ENCODE results near the gene LYRM4. TPM values are rescaled to one million over a fixed set of nuclear protein-coding genes. Genes with fewer than 3 reads are reported as not detected.

The LYRM4 gene
- polyA plus RNA-seq, 2 of the 4 experiments (the other 2 are of a cell fraction): 25.6 to 43.3 TPM

- ATAC-seq: no peak
- H3K4me3 ChIP-seq: no peak overlapping the region
- H3K9me3 ChIP-seq: no peaks in the 10 kb centered on the region
- ChIA-PET CTCF (no interaction called here), POLR2A (no interaction called here)
- H3K27ac ChIP-seq: no peak overlapping the region
- TF ChIP-seq FOSB (CRISPR knock-in tag; IDR thresholded peaks at IDR 0.05) (no peak), KDM1A (IDR thresholded peaks at IDR 0.05; ENCODE audit: low read depth) (no peak), RFX5 (IDR thresholded peaks at IDR 0.05) (no peak), ESRRA (IDR thresholded peaks at IDR 0.05; ENCODE audit: borderline replicate concordance, low read length) (no peak)
- no peaks in the 10 kb centered on the region for H3K4me1 ChIP-seq
- no peak overlapping the region for H3K4me2 ChIP-seq
- WGBS (ENCODE audit: missing lambda C conversion rate): 92% methylated on average over 3 of the region's 3 CpGs
- FAIRE-seq: no peak
- no peak for DNase-seq (ENCODE audit: low read depth in 1 of 2, low spot score in 1 of 2)
Measured at GRCh38 chr6:5274231-5274630, 13.5 kb upstream of the LYRM4 start.

GRCh38 chr6:5271926-5272325 is 11.2 kb upstream of the LYRM4 start:
- WGBS (ENCODE audit: missing lambda C conversion rate): 94% methylated on average over 6 of the region's 6 CpGs
- Histone ChIP-seq H3K27ac (no peak overlapping the region), H3K4me2 (no peak overlapping the region), H3K4me3 (no peak overlapping the region), H3K4me1 (no peaks in the 10 kb centered on the region), H3K9me3 (no peaks in the 10 kb centered on the region)
- no peak for ATAC-seq
- ChIA-PET CTCF (interaction anchor here (1.4 to 2.0 kb wide), 2 partner anchors 14 to 128 kb away, joined by 3 to 5 read pairs; no protein-coding TSS in a partner anchor), POLR2A (no interaction called here)
- TF ChIP-seq HOXB13 (CRISPR knock-in tag; IDR thresholded peaks at IDR 0.05; ENCODE audit: low read depth) (no peak), KDM5A (IDR thresholded peaks at IDR 0.05) (no peak), NR3C1 (IDR thresholded peaks at IDR 0.05) (no peak), CEBPB (IDR thresholded peaks at IDR 0.05) (no peak), RFX5 (IDR thresholded peaks at IDR 0.05) (no peak), HMGXB4 (CRISPR knock-in tag; IDR thresholded peaks at IDR 0.05; ENCODE audit: borderline replicate concordance) (no peak), CBX2 (IDR thresholded peaks at IDR 0.05; ENCODE audit: borderline replicate concordance, low read depth) (no peak), FOXS1 (CRISPR knock-in tag; IDR thresholded peaks at IDR 0.05) (no peak), MYC (IDR thresholded peaks at IDR 0.05; ENCODE audit: borderline replicate concordance, low read length) (no peak), HEYL (CRISPR knock-in tag; IDR thresholded peaks at IDR 0.05) (no peak), POLR2AphosphoS2 (conservative IDR thresholded peaks at IDR 0.05; ENCODE audit: low read length) (no peak), ZSCAN20 (CRISPR knock-in tag; IDR thresholded peaks at IDR 0.05) (no peak), ZC3H11A (IDR thresholded peaks at IDR 0.05) (no peak), RARB (CRISPR knock-in tag; IDR thresholded peaks at IDR 0.05) (no peak), NPAS2 (CRISPR knock-in tag; IDR thresholded peaks at IDR 0.05; ENCODE audit: borderline replicate concordance) (no peak), PBX3 (IDR thresholded peaks at IDR 0.05) (no peak), GATA3 (IDR thresholded peaks at IDR 0.05; ENCODE audit: borderline replicate concordance) (no peak), FOSB (CRISPR knock-in tag; IDR thresholded peaks at IDR 0.05) (no peak)
- FAIRE-seq: no peak
- DNase-seq (ENCODE audit: low read depth in 1 of 2, low spot score in 1 of 2): no peak

GRCh38 chr6:5270093-5270680 is 9.4 kb upstream of the LYRM4 start:
- DNase-seq (ENCODE audit: low read depth in 1 of 2, low spot score in 1 of 2) (no peak), FAIRE-seq (no peak), ATAC-seq (no peak)
- no peak overlapping the region for H3K27ac ChIP-seq
- TF ChIP-seq EP300 (IDR thresholded peaks at IDR 0.05) (no peak), MYC (IDR thresholded peaks at IDR 0.05; ENCODE audit: borderline replicate concordance, low read length) (no peak), NPAS2 (CRISPR knock-in tag; IDR thresholded peaks at IDR 0.05; ENCODE audit: borderline replicate concordance) (no peak), FOXS1 (CRISPR knock-in tag; IDR thresholded peaks at IDR 0.05) (no peak), HOXB5 (CRISPR knock-in tag; IDR thresholded peaks at IDR 0.05) (no peak)
- no peaks in the 10 kb centered on the region for H3K9me3 ChIP-seq
- 84% methylated on average over 5 of the region's 5 CpGs for WGBS (ENCODE audit: missing lambda C conversion rate)
- H3K4me1 ChIP-seq: no peaks in the 10 kb centered on the region
- H3K4me3 ChIP-seq: no peak overlapping the region
- H3K4me2 ChIP-seq: no peak overlapping the region
- ChIA-PET POLR2A (no interaction called here), CTCF (interaction anchor here (2.0 kb wide), 1 partner anchor 126 kb away, joined by 5 read pairs; no protein-coding TSS in a partner anchor)

All from A549 (cell line).